HG03460 (cell line): Measurements from ENCODE around the gene E2F4.
A peak's percentile ranks its signal among the peaks of the same experiment; 100 is the strongest.

Experiments
- ATAC-seq: cut with Tn5 transposase; IDR thresholded peaks from one replicate; pipeline ENCODE4 v1.9.1; 2021; ENCODE audit not compliant: unreplicated experiment

Gene E2F4

GRCh38 chr16:67230809-67231660, 39.1 kb downstream of the E2F4 start:
- ATAC-seq = no peak

- no peak for ATAC-seq
These were observed 41.6 kb downstream of the E2F4 start for GRCh38 chr16:67233596-67233995.

- ATAC-seq = no peak
These were observed 42.2 kb downstream of the E2F4 start for GRCh38 chr16:67234180-67234597.

- ATAC-seq = no peak
These were observed 44.0 kb downstream of the E2F4 start for GRCh38 chr16:67235816-67236562.

GRCh38 chr16:67236563-67237395, 44.8 kb downstream of the E2F4 start:
- ATAC-seq = no peak

- no peak for ATAC-seq
These were observed 45.7 kb downstream of the E2F4 start for GRCh38 chr16:67237396-67238277.

- ATAC-seq = no peak
These were observed 46.3 kb downstream of the E2F4 start for GRCh38 chr16:67238278-67238575.

- ATAC-seq = no peak
These were observed 47.0 kb downstream of the E2F4 start for GRCh38 chr16:67238806-67239470.

- no peak for ATAC-seq
These were observed 48.6 kb downstream of the E2F4 start for GRCh38 chr16:67240506-67240905.

GRCh38 chr16:67241008-67241900, 49.3 kb downstream of the E2F4 start:
- ATAC-seq = no peak

- ATAC-seq = no peak
These were observed 50.3 kb downstream of the E2F4 start for GRCh38 chr16:67242138-67242730.

- no peak for ATAC-seq
These were observed 51.5 kb downstream of the E2F4 start for GRCh38 chr16:67243481-67243880.

- ATAC-seq = peak; percentile 47
These were observed 52.6 kb downstream of the E2F4 start for GRCh38 chr16:67244387-67245185.

GRCh38 chr16:67245186-67245585, 53.2 kb downstream of the E2F4 start:
- no peak for ATAC-seq

GRCh38 chr16:67245674-67246080, 53.7 kb downstream of the E2F4 start:
- no peak for ATAC-seq

GRCh38 chr16:67246081-67246755, 54.3 kb downstream of the E2F4 start:
- ATAC-seq = peak; percentile 24

GRCh38 chr16:67246756-67247191, 54.8 kb downstream of the E2F4 start:
- ATAC-seq = peak; percentile 21
